Testis (tissue), 2 donors: ENCODE measurements around the gene CHRNB2.

Source experiments
- CTCF ChIP-seq, 3 experiments: fragments of 450-650 bp in 2 of 3; fragments of 200-600 bp in 1 of 3; sonication (generic) in 1 of 3; IDR thresholded peaks; one replicate each; pipeline ENCODE4 v1.5.1; 2016 to 2019; ENCODE audit warnings: antibody characterized with exemption in 3 of 3, mild to moderate bottlenecking in 2 of 3, moderate library complexity in 1 of 3
- POLR2A ChIP-seq: fragments of 450-650 bp; IDR thresholded peaks from one replicate; pipeline ENCODE4 v1.6.1; 2017; ENCODE audit warnings: antibody characterized with exemption, mild to moderate bottlenecking, moderate library complexity

DNA sequence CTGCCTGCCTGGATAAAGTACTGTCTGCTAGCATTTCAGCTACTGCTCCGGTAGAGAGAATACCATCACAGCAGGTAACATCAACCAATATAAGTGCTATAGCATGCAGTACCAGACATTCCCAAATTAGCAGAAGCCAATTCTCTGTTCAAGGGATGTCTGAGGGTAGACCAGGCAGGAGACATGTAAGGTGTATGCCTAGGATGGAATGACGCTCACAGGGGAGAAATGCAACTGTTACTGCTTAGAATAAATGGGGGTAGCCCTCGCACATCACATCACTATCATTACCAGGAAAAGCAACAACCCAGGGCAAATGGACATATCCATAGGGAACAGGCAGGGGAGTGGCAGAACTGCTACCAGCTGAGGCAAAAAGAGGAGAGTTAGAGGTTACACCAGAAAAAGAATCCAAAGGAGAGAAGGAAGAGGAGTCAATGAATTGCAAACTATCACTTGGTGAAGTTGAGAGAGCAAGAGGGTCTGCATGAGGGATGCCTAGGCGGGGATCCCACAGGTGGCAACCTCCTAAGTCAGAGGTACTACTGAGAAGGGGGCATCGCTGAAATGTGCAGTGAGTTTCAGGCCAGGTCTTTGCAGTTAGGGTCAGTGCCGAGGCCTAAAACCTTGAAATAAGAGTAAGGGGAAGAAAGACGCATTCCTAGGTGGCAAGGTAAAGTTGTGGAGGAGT, 10.2 kb upstream of the CHRNB2 start:
- TF ChIP-seq POLR2A (no peak), CTCF (IDR thresholded peaks at IDR 0.05) (no peak)
